GM19035 (cell line): ENCODE data around the gene DPYSL3.

Experiments used
- ATAC-seq: cut with Tn5 transposase; IDR thresholded peaks from one replicate; pipeline ENCODE4 v1.9.1; 2021; ENCODE audit not compliant: unreplicated experiment

Gene DPYSL3

GRCh38 chr5:147474140-147474539, 35.7 kb downstream of the DPYSL3 start:
- ATAC-seq: no peak

- no peak for ATAC-seq
Observed at GRCh38 chr5:147472664-147473475, 37.0 kb downstream of the DPYSL3 start.

- no peak for ATAC-seq
Observed at GRCh38 chr5:147467973-147468508, 41.8 kb downstream of the DPYSL3 start.

GRCh38 chr5:147466360-147466980, 43.4 kb downstream of the DPYSL3 start:
- no peak for ATAC-seq

DNA sequence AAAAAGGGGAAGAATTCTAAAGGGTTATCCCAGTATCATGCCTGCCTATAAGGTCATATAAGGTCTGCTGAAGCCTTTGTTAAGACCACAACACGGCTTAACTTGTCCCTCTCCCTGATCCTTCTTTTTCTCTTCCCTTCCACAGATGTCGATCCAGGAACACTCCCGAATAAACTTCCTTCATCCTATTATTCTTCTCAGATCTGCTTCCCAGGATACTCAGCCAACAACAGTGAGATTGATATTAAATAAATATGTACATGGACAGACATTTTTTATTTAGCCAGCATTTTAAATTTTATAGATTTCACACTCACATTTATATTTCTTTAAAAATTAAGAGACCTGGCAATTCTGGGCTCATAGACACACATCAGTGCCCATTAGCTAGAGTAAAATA, 44.1 kb downstream of the DPYSL3 start:
- ATAC-seq: no peak

DNA sequence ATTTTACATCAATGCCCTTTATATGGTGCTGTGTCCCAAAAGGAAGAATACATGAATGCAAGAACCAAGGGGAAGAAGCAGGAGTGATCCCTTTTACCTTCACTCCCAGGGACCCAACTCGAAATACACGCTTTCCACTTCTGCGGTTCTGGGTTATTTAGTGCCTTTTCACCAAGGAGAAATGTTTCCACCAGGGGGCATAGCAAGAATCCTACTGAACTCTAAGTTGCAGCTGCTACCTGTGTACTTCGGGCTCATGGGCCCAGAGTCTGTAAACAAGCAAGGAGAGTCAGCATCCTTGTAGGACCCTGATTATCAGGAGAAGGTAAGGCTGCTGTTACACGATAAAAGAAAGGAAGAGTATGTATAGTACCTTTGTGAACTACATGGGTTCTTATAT, 45.7 kb downstream of the DPYSL3 start:
- ATAC-seq: no peak

GRCh38 chr5:147461915-147462314, 48.0 kb downstream of the DPYSL3 start:
- no peak for ATAC-seq

GRCh38 chr5:147460380-147460779, 49.5 kb downstream of the DPYSL3 start:
- ATAC-seq: no peak

GRCh38 chr5:147458581-147458980, 51.3 kb downstream of the DPYSL3 start:
- no peak for ATAC-seq

- ATAC-seq: no peak
Observed at GRCh38 chr5:147455822-147456450, 53.9 kb downstream of the DPYSL3 start.

- no peak for ATAC-seq
Observed at GRCh38 chr5:147454996-147455677, 54.7 kb downstream of the DPYSL3 start.

DNA sequence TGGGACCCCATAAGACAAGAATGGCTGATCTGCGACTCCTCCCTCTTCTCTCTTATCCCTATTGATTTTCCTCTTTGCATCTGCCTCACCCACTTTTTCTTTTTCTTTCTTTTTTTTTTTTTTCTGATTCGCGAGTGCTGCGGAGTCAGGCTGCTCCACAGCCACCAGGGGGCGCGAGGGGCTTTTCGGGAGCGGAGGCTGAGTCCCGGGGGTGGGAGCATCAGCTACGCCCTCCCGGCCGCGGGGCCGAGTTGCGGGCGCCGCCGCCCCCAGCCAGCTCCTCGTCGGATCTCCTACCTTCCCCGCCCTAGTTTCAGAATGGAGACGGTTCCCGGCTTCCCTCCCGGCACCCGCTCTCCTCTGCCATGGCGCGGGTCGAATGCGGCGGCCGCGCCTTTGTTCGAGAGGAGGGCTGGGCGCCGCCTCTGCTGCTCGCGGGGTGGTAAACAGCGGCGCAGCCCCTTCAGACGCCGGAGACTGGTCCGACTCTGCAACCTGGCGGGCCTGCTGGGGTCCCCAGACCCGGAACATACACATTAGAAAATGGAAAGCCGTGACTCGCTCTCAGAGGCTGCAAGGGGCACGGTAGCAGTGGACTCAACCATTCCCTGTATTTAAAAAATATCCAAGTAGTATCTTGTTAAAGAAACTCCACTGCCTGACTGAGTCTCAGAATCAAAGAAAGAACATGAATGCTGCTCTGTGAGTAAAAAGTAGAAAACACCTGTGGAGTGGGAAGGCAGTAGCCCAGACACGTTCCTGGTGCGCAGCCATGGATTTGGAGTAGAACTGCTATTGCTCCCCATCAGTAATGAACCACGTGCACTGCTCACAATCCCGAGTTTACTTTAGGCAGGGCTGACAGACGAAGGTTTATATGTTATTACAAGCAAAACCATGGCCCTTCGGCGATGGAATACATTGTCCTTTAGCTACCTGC, 55.7 kb downstream of the DPYSL3 start:
- ATAC-seq: peak; percentile 81

- no peak for ATAC-seq
Observed at GRCh38 chr5:147452165-147452811, 57.6 kb downstream of the DPYSL3 start.

DNA sequence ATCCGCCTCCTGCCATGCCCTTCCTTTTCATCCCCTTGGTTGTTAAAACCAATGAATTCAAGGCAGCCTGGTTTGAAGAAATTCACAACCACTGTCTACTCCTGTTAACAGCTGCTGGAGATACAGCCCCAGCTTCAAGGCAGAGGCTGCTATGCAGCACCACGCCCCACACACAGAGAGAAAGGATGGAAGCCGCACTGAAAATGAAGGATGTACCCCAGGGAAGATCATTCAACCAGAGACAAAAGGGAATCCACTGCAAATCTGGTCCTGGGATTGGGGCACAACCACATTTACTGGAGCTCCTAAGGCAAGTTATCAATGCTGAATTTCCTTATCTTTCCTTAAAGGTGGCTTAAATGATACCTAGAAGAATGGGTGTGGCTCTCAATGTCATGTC, 58.7 kb downstream of the DPYSL3 start:
- ATAC-seq: no peak

DNA sequence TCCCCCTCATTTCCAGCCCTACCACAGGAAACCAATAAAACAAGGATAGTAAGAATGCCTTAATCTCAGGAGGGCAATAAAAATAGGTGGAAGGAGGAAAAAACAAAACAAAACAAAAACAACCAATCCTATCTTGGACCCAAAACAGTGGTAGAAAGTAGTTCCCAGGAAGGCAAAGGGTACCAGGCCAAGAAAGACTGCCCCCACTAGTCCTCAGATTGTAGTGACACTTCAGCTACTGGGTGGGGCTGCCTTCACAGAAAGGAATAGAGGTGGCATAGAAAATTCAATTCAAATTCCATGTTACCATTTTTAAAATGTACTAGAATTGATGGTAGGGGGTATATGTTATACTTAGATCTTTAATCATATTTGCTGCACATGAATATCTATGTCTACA, 59.3 kb downstream of the DPYSL3 start:
- ATAC-seq: no peak

GRCh38 chr5:147448766-147449165, 61.1 kb downstream of the DPYSL3 start:
- no peak for ATAC-seq

GRCh38 chr5:147446523-147446922, 63.3 kb downstream of the DPYSL3 start:
- no peak for ATAC-seq

DNA sequence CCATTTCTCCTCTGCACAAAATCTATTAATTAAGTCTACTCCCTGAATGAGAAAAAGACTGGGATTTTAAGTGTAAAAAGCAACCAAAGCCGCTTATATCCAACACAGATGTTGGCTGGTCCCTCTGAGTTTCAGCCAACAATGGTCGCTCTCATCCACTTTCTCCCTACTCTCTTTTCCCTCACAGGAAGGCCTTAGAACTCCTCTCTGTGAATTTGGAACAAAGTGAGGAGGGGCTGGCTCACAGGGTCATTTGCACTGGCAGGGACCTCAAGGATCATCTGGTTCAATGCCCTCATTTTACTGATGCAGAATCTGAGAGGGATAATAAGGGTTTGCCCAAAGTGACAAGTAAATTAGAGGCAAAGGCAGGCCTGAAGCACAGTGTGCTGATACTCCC, 64.0 kb downstream of the DPYSL3 start:
- no peak for ATAC-seq

DNA sequence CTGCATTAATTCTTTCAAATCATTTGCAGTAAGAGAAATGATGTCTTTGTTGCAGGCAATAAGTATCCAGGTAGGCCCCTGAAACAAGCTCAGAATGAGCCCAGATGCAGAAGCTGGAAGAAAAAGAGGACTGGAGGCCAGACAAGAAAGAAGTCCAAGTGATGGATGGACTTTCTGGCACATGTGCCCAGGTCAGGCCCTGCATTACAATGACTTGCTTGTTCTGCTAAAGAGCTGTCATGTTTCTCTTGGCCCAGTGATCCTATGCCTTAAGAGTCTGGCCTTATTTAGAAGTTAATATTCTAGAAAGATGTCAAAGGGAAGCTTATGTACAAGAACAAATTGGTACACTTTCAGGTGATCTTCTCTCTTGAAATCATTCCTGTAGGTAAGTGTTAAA, 64.8 kb downstream of the DPYSL3 start:
- ATAC-seq: no peak

- ATAC-seq: no peak
Observed at GRCh38 chr5:147442224-147442623, 67.6 kb downstream of the DPYSL3 start.
